Skin epidermis (tissue), 12 donors: ENCODE measurements around the gene KMT2A.

Experiments used
- H3K27ac ChIP-seq, 21 experiments: fragments of 200-600 bp; sonication (generic) in 11 of 21; one replicate each; pipeline ENCODE4 v1.5.0; 2020; ENCODE audit warnings: mild to moderate bottlenecking in 3 of 21, inconsistent platforms in 2 of 21, moderate library complexity in 2 of 21
- H3K4me3 ChIP-seq, 7 experiments: fragments of 200-600 bp; sonication (generic) in 2 of 7; one replicate each; pipeline ENCODE4 v1.5.0; 2020; ENCODE audit warnings: inconsistent platforms in 2 of 7, mild to moderate bottlenecking in 2 of 7, moderate library complexity in 1 of 7

KMT2A gene

DNA sequence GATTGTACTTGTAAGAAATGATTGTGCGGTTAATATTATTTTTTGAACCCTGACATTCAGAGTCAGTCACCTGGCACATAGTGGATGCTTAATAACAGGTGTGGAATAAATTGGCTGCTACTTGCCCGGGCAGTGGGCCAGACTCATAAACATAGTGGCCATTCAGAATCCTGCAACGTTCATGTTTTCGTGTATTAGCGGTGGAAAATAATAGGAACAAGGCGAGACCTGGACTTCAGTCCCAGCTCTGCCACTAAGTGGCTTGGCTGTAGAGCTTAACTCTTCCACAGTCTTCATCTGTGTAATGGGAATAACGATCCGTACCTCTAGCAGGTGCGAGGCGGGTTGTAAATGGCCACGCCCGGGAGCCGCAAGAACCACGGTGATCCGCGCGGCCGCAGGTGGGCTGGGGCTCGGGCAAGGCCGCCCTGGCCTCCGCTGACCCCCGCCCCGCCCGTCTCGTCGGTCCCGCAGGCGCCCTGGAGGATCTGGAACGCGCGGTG is 93.9 kb downstream of the KMT2A start:
- Histone ChIP-seq H3K4me3 (peak overlapping the region; percentile 61 to 87 (median 79)), H3K27ac (peak overlapping the region in 19 of 21 experiments; percentile 17 to 87 (median 70))

DNA sequence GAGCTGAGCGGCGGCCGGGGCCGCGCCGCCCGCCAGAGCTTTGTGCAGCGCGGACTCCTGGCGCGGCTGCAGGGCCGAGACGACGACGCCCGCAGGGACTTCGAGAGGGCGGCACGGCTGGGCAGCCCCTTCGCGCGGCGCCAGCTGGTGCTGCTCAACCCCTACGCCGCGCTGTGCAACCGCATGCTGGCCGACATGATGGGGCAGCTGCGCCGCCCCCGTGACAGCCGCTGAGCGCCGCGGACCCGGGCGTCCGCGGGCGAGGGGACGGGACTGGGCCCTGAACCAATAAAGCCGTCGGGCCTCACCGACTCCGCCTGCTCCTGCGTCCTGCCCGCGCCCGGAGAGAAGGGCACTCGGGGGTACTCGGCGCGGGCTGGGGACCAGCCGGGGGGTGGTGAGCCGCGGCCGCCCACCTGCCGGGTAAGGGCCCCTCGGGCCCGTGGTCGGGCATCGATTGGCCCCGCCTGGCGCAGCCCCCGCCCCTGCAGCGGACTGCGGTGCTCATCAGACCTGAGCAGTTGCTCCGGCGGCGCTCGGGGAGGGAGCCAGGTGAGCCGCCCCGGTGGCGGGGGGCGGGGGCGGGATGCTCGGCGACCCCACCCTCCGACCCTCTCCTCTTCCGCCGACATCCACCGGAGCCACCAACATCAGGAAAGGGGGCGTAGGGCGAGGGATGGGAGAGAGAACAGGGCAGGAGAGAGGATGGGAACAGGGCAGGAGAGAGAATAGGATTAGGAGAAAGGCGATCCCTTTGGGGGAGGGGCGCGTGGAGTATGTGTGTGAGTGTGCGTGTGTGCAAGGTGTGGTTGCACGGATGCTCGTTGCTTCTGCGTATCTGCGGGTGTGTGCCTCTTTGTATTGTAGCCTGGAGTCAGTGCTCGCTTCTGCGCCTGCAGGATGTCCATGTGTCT is 94.6 kb downstream of the KMT2A start, which contains the start of gene TMEM25:
Gene TMEM25 (plus strand): TSS at position 510 of the 914 bp plus-strand sequence. CDS start 610 bp downstream, outside the sequence.
- Histone ChIP-seq H3K27ac (peak within 1 kb of the TSS in 19 of 21 experiments; percentile 17 to 87 (median 70)), H3K4me3 (peak within 1 kb of the TSS; percentile 61 to 87 (median 79))

DNA sequence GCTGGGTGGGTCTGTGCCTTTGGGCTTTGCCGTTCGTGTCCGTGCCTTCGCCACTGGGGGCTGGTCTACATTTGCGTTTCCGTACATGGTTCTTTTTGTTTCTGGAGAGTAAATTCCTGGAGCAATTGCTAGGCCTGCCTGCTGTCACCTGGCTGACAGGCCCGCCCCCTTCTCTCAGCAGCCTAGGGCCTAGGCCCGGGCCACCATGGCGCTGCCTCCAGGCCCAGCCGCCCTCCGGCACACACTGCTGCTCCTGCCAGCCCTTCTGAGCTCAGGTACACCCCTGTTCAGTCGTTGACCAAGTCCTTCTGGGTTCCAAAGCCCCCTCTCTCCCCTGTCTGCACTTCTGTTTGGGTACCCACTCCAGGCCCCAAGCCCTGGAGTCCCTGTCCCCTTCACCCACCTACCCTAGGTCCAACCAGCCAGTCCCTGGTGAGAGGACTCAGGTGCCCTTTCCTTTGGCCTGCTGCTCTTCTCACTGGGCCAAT is 95.3 kb downstream of the KMT2A start:
- H3K27ac ChIP-seq: peak overlapping the region in 9 of 21 experiments; percentile 4 to 87 (median 76)
- H3K4me3 ChIP-seq: peak overlapping the region; percentile 61 to 87 (median 79)

DNA sequence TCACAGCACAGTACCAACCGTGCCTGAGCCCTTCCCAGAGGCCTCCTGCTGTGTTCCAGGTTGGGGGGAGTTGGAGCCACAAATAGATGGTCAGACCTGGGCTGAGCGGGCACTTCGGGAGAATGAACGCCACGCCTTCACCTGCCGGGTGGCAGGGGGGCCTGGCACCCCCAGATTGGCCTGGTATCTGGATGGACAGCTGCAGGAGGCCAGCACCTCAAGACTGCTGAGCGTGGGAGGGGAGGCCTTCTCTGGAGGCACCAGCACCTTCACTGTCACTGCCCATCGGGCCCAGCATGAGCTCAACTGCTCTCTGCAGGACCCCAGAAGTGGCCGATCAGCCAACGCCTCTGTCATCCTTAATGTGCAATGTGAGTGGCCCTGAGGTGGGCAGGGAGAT is 95.8 kb downstream of the KMT2A start:
- H3K27ac ChIP-seq: peak overlapping the region in 5 of 21 experiments; percentile 4 to 87 (median 76)
- H3K4me3 ChIP-seq: peak overlapping the region in 1 of 7 experiments; percentile 79

DNA sequence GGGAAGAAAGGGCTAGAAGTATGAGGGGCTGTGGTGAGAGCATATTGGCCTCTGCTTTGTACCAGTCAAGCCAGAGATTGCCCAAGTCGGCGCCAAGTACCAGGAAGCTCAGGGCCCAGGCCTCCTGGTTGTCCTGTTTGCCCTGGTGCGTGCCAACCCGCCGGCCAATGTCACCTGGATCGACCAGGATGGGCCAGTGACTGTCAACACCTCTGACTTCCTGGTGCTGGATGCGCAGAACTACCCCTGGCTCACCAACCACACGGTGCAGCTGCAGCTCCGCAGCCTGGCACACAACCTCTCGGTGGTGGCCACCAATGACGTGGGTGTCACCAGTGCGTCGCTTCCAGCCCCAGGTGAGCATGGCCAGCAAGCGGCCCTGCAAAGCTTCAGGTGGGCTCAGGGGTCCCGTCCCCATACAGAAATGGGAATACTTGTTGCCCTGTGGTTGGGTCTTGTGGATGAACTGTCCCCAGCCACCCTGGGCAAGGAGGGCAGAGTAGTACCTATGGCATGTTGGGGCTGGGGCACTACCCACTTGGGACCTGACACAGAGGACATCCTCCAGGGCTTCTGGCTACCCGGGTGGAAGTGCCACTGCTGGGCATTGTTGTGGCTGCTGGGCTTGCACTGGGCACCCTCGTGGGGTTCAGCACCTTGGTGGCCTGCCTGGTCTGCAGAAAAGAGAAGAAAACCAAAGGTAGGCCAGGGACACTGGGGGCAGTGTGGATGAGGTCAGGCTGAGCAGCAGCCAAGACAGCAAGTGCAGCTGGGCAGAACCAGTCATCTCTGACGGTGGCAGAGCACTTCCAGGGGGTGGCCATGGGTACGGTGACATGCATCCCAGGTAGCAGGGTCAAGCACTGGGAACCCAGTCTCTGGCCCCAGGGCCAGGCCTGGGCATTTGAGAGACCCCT is 96.8 kb downstream of the KMT2A start:
- Histone ChIP-seq H3K4me3 (no peak overlapping the region), H3K27ac (no peak overlapping the region)

DNA sequence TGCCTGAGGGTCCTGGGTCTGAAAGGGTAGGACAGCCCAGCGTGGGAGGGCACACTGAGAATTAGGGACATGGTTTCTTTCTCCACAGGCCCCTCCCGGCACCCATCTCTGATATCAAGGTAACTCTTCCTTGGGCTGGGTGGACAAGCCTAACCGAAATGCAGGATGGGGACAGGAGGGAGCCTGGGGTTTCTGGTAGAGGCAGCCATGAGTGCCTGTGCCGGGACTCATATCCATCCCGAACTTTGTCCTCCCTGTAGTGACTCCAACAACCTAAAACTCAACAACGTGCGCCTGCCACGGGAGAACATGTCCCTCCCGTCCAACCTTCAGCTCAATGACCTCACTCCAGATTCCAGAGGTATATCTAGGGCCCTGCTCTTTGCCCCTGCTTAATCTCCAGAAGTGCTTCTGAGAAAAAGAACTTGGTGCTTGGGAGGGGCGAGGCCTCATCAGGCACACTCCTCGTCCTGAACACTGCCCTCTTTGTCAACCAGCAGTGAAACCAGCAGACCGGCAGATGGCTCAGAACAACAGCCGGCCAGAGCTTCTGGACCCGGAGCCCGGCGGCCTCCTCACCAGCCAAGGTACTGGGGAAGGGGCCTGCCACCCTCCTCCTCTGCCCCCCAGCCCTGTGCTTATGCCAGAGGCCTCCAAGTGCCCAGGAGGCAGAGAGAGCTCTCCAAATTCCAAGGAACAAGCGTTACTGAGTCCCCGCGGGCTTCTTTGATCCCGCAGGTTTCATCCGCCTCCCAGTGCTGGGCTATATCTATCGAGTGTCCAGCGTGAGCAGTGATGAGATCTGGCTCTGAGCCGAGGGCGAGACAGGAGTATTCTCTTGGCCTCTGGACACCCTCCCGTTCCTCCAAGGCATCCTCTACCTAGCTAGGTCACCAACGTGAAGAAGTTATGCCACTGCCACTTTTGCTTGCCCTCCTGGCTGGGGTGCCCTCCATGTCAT is 97.8 kb downstream of the KMT2A start:
- no peak overlapping the region for H3K4me3 ChIP-seq
- no peak overlapping the region for H3K27ac ChIP-seq

DNA sequence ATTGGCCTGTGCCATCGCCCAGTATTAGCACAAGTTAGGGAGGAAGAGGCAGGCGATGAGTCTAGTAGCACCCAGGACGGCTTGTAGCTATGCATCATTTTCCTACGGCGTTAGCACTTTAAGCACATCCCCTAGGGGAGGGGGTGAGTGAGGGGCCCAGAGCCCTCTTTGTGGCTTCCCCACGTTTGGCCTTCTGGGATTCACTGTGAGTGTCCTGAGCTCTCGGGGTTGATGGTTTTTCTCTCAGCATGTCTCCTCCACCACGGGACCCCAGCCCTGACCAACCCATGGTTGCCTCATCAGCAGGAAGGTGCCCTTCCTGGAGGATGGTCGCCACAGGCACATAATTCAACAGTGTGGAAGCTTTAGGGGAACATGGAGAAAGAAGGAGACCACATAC is 99.0 kb downstream of the KMT2A start:
- no peak overlapping the region for H3K27ac ChIP-seq

DNA sequence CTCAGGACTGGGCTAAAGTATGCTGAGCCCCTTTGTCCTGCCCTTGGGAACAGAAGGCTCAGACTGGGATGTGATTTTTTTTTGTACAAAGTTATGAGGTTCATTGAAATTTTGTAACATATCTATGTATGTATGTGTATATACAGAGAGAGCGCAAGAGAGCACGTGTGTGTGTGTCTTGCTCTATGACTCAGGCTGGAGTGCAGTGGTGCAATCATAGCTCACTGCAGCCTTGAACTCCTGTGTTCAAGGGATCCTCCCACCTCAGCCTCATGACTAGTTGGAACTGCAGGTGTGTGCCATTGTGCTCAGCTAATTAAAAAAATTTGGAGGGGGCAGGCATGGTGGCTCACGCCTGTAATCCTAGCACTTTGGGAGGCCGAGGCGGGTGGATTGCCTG is 100.4 kb downstream of the KMT2A start:
- H3K4me3 ChIP-seq: no peak overlapping the region
- no peak overlapping the region for H3K27ac ChIP-seq

More for the DNA sequence above, 99.0 kb downstream of the KMT2A start:
- no peak overlapping the region for H3K4me3 ChIP-seq

DNA sequence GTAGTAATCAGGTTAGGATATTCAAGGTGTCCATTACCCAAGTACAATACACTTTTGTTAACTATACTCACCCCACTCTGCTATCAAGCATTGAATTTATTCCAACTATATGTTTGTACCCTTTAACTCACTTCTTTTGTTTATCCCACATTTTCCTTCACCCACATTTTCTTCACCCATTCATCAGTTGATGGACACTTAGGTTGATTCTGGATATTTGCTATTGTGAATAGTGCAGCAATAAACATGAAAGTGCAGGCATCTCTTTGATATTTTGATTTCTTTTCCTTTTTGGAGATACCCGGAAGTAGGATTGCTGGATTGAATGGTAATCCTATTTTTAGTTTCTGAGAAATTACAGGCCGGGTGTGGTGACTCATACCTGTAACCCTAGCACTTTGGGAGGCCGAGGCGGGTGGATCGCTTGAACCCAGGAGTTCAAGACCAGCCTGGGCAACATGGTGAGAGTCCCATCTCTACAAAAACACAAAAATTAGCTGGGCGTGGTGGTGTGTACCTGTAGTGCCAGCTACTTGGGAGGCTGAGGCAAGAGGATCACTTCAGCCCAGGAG is 101.2 kb downstream of the KMT2A start:
- Histone ChIP-seq H3K27ac (no peak overlapping the region), H3K4me3 (no peak overlapping the region)

DNA sequence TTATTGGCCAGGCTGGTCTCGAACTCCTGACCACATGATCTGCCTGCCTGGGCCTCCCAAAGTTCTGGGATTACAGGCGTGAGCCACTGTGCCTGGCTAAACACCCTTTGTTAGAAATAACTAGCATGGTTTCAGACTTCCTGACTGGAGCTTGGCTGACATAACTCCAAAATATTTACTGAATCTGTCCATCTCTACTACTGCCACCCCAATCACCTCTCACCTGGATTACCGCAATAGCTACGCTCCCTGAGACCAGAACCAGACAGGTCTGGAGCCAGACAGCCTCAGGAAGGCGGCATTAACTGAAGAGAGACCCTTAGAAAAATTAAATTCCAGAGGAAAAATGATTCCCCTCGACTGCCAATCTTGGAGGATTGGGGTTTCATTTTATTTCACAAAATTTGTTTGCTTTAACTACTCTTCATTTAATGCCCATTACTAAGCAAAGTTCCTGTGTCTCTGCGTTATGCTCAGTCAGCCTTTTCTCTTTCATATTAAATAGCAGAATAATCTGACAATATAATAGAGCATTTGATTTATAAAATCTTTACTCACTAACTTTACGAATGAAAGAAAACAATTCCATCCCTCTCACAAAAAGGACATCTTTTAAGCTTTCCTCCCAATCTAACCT is 107.8 kb downstream of the KMT2A start:
- no peak overlapping the region for H3K27ac ChIP-seq

DNA sequence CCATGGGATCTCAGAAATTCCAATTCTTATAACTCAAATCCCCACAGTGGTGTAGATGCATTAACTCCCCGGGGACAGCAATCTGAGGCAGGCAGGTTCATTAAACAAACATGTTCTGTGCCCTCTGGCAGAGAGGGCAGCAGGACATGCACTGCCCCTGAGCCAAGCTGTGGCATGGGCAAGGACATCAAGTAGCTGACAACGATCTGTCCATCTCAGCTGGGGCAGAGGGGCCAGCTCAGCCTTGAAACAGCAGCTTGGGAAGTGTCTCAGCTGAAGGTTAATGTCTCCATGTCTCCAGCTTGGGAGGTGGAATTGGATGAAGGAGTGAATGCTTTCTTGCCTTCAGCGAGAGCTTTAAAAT is 108.3 kb downstream of the KMT2A start:
- H3K27ac ChIP-seq: no peak overlapping the region
- H3K4me3 ChIP-seq: no peak overlapping the region

More for the DNA sequence above, 107.8 kb downstream of the KMT2A start:
- H3K4me3 ChIP-seq: no peak overlapping the region

DNA sequence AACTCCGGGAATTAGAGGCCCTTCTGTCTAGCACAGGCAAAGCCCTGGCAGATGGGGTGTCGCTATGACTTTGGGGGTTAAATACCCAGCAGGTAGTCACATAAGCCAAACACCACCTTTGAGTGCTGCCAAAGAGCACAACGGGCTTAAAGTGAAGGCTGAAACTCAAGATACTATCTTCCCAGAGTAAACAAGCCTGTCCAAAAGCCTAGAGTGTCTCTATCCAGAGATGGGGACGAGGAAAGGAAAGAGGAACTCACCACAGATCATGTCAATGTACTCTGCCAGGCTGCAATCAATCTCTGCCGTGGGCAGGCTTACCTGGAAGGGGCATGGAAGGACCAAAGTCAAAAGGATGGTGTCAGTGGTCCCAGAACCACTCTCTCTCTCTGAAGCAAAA is 109.2 kb downstream of the KMT2A start:
- Histone ChIP-seq H3K27ac (no peak overlapping the region), H3K4me3 (no peak overlapping the region)

DNA sequence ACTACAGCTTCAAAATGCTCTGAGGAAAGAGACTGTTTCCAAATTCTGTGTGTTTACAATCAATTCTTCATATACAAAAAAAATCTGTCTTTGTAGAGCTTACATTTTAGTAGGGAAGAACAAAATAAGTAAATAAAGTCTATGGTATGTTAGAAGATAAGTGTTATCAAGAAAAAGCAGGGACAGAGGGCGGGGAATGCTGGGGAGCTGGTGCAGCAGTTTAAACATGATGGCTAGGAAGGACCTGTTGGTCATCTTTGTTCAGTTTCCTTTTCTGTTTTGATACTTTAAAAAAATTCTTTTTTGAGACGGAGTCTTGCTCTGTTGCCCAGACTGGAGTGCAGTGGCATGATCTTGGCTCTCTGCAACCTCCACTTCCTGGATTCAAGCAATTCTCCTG is 110.8 kb downstream of the KMT2A start:
- no peak overlapping the region for H3K27ac ChIP-seq

DNA sequence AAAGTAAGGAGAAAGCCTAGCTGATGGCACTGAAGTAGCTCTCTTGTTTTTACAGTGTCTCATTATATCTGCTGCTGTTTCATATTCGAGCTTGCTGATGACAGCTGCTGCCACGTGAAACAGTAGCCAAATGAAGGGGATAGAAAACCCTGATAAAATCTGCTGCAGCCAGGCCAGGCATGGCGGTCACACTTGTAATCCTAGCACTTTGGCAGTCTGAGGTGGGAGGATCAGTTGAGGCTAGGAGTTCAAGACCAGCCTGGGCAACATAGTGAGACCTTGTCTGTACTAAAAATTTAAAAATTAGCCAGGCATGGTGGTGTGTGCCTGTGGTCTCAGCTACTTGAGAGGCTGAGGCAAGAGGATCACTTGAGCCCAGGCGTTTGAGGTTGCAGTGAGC is 116.0 kb downstream of the KMT2A start:
- no peak overlapping the region for H3K4me3 ChIP-seq
- H3K27ac ChIP-seq: no peak overlapping the region

More for the DNA sequence above, 110.8 kb downstream of the KMT2A start:
- no peak overlapping the region for H3K4me3 ChIP-seq

DNA sequence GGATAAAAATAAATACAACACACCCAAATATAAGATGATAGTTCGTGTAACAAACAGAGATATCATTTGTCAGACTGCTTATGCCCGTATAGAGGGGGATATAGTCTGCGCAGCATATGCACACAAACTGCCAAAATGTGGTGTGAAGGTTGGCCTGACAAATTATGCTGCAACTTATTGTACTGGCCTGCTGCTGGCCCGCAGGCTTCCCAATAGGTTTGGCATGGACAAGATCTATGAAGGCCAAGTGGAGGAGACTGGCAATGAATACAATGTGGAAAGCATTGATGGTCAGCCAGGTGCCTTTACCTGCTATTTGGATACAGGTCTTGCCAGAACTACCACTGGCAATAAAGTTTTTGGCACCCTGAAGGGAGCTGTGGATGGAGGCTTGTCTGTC is 124.5 kb downstream of the KMT2A start:
- Histone ChIP-seq H3K27ac (no peak overlapping the region), H3K4me3 (no peak overlapping the region)

DNA sequence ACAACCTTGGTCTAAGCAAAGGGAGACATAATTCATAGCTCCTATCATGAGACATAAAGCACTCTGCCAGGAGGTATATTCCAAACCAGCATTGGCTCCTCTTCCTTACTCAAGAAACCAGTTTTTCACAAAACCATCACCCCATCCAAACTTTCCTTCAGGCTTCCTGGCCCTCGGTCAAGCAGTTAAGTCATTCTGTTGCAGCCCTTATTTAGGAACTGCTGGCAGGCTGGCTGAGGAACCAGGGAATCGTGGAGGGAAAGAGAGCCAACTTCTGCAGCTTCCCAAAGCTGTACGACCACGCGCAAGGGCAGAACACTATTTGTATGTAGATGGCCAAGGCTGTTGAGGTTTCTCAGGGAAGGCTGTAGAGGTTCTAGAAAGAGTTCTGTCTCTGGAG is 128.8 kb downstream of the KMT2A start:
- Histone ChIP-seq H3K4me3 (peak overlapping the region; percentile 34 to 57 (median 49)), H3K27ac (peak overlapping the region in 14 of 21 experiments; percentile 23 to 89 (median 82))

DNA sequence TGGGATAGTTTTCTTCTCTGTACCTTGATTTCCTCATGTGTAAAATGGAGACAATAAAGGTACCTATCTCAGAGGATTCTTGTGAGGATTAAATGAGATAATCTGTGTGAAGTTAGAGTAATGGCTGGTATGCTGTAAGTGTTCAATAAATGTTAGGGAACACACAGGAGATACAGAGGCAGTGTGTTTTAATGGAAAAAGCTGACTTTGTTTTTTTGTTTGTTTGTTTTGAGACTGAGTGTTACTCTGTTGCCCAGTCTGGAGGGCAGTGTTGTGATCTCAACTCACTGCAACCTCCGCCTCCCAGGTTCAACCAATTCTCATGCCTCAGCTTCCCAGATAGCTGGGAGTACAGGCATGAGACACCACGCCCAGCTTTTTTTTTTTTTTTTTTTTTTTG is 133.4 kb downstream of the KMT2A start:
- no peak overlapping the region for H3K27ac ChIP-seq

DNA sequence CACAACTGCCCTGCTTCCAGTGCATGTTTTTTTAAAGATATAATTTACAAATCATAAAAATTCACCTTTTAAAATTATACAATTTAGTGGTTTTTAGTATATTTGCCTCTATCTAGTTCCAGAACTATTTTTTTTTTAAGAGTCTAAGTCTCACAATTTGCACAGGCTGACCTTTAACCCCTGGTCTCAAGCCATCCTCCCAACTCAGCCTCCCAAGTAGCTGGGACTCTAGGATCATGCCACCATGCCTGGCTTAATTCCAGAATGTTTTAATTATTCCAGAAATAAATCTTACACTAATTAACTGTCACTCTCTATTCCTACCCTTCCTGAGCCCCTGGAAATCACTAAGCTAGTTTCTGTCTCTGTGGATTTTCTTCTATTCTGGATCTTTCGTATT is 134.5 kb downstream of the KMT2A start:
- Histone ChIP-seq H3K27ac (no peak overlapping the region), H3K4me3 (no peak overlapping the region)

More for the DNA sequence above, 133.4 kb downstream of the KMT2A start:
- no peak overlapping the region for H3K4me3 ChIP-seq
